Left colon (tissue), 2 donors: Measurements from ENCODE around the gene CHML. TPM values are rescaled to one million over a fixed set of nuclear protein-coding genes. Genes with fewer than 3 reads are reported as not detected.

ENCODE experiments used
- ATAC-seq: fragments of 200-7000 bp; cut with Tn5 transposase; one replicate; pipeline ENCODE4 v1.9.1; 2020; ENCODE audit warnings: mild to moderate bottlenecking, moderate library complexity
- DNase-seq, 2 donors: peaks; one replicate each; pipeline ENCODE4 v3.0.0-alpha.2; 2020
- intact Hi-C, 2 donors: fragments of 100-400 bp; cut with DNase I in 1 of 2; cut with micrococcal nuclease in 1 of 2; formaldehyde crosslinking; loops; one replicate each; pipeline versions ENCODE4 v1.11.2 to v1.14.0; 2022; cut with DNase I, micrococcal nuclease
- total RNA-seq, 2 donors: library from RNA; stranded (reverse); fragmentation: NEBNext Ultra II Directional; extraction: Animal tissue kit (Norgen Biotek cat#: 25700); gene quantifications; one replicate each; pipeline ENCODE4 v1.2.1, GENCODE V29; 2021
- donor health status: DM: no; HTN: no; CAD: no.
- donor health status: DM: yes; HTN: yes; CAD: no.

Gene CHML
- total RNA-seq, 2 donors from 2014 or later = 7.4 to 9.3 TPM

DNA sequence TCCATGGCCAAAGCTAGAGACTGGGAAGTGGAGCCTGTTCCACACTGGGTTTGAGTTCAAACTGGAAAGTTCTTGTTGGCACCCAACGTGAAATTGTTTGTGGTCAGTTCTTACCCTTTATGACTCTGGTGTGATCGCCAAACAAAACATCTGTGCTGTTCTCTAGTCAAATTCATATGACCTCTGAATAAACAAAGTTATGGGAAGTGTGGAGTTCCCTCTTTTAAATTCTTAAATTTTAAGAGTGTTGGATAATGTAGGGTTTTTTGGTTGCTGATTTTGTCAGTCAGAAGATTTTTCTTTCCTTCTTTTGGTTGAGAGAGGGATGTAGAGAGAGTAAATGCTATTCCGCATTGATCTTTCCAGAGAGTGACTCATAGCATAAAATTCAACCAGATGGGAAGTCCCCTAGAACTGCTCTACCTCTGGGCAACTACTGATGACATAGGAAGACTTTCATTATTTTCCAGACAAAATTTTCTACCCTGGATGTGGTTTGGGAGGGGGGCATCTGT lies 36.4 kb downstream of the CHML start:
- intact Hi-C loops = no loop called here
- no peak for DNase-seq
- no peak for ATAC-seq

GRCh38 chr1:241600496-241600901 lies 39.7 kb downstream of the CHML start:
- intact Hi-C loops = no loop called here
- ATAC-seq (no peak), DNase-seq (no peak)

DNA sequence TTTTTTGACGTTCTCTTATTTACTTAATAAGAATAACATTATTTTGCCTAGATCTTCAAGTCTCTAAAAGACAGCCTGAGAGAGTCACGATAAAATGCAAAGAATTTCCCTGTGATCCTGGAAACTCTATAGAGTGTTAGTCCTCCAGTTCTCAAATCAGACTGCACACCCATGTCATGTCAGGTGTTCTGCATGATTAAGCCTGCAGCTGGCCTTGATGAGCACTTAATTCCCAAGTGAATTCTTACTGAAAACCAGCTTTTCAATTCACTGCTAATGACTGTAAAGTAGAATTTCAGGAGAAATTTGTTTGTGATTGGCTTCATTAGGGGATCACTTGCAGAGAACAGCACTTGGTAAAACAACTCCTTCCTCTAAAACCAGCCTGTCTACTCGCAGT lies 41.9 kb downstream of the CHML start:
- DNase-seq = no peak
- intact Hi-C loops = no loop called here
- no peak for ATAC-seq

- ATAC-seq (no peak), DNase-seq (no peak)
- intact Hi-C loops = no loop called here
These were observed 43.5 kb downstream of the CHML start for GRCh38 chr1:241596633-241597032.

DNA sequence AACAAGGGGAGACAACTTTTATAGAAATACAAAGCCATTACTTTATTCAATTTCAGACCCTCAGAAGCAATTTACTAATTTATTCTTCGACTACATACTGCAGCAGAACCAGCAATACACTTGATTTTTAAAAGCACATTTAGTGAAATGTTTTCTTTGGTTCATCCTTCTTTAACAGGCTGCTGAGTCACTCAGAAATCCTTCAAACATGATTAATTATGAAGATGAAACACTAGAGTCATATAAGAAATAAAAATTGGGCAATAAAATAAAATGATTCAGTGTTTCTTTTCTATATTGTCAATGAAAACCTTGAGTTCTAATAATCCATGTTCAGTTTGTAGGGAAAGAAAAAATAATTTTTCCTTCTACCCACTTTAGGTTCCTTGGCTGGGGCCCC lies 47.0 kb downstream of the CHML start:
- no peak for ATAC-seq
- DNase-seq = no peak
- intact Hi-C loops = no loop called here

- intact Hi-C loops = no loop called here
- ATAC-seq (no peak), DNase-seq (no peak)
These were observed 47.8 kb downstream of the CHML start for GRCh38 chr1:241592273-241592958.

- no peak for DNase-seq
- no peak for ATAC-seq
- intact Hi-C loops = no loop called here
These were observed 48.4 kb downstream of the CHML start for GRCh38 chr1:241591736-241592135.

GRCh38 chr1:241591317-241591716 lies 48.9 kb downstream of the CHML start:
- ATAC-seq (no peak), DNase-seq (no peak)
- intact Hi-C loops = no loop called here

DNA sequence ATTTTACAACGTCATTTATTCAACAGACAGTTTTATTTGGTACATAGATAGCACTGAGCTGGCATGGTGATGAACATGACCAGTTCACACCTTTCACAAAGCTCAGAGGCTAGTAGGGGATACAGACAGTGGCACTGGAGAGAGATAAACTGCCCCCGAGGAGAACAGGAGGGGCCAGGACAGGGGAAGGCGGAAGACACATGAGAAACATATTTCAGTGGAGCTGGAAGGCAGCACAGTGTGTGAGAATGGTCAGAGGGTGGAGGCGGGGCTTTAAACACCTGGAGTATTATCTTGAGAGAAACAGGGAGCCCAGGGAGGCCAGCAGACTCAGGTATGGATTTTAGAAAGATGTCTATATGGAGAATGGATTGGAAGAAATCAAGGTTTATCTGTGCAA lies 49.5 kb downstream of the CHML start:
- intact Hi-C loops = no loop called here
- ATAC-seq = no peak

More for the DNA sequence above, 49.5 kb downstream of the CHML start:
- no peak for DNase-seq

Other genes with a start within 250 kb of the CHML start
- 100 to 1,000 TPM; 103 to 119 TPM for gene FH, start 120.6 kb downstream of the CHML start, total RNA-seq
- under 1 TPM; 0.21 to 0.78 TPM for gene KMO, start 108.0 kb downstream of the CHML start, total RNA-seq
- gene OPN3, start within 50 bp of the CHML start, total RNA-seq = 10 to 100 TPM; 27.1 to 61.0 TPM
- under 1 TPM in 1 of 2 donors, not detected in 1; 0.24 TPM for gene WDR64, start 11.9 kb upstream of the CHML start, total RNA-seq
- 1 to 10 TPM; 1.4 to 4.7 TPM for gene EXO1, start 207.8 kb upstream of the CHML start, total RNA-seq